GM21619 (cell line): ENCODE data around the gene IQGAP3.
"Not testable (repeated sequence)": the region's sequence is repeated elsewhere in the genome, so short reads cannot be mapped to it uniquely, and the experiment has no call there.

Source experiments
- ATAC-seq: cut with Tn5 transposase; IDR thresholded peaks from one replicate; pipeline ENCODE4 v1.9.1; 2021; ENCODE audit not compliant: unreplicated experiment

The IQGAP3 gene

GRCh38 chr1:156574039-156574633 is 1.8 kb upstream of the IQGAP3 start:
- ATAC-seq = no peak

GRCh38 chr1:156572663-156573018 is 276 bp upstream of the IQGAP3 start:
- ATAC-seq = no peak

GRCh38 chr1:156571261-156571852 is 1.0 kb downstream of the IQGAP3 start:
- no peak for ATAC-seq

- ATAC-seq = no peak
These were observed 5.9 kb downstream of the IQGAP3 start for GRCh38 chr1:156566436-156566835.

- ATAC-seq = no peak
These were observed 6.8 kb downstream of the IQGAP3 start for GRCh38 chr1:156565519-156565918.

- no peak for ATAC-seq
These were observed 11.7 kb downstream of the IQGAP3 start for GRCh38 chr1:156560585-156561163.

GRCh38 chr1:156559797-156560385 is 12.5 kb downstream of the IQGAP3 start:
- ATAC-seq = no peak

- no peak for ATAC-seq
These were observed 13.1 kb downstream of the IQGAP3 start for GRCh38 chr1:156559086-156559796.

- ATAC-seq = no peak
These were observed 16.0 kb downstream of the IQGAP3 start for GRCh38 chr1:156556354-156556753.

- no peak for ATAC-seq
These were observed 16.6 kb downstream of the IQGAP3 start for GRCh38 chr1:156555715-156556114.

GRCh38 chr1:156554971-156555370 is 17.4 kb downstream of the IQGAP3 start:
- no peak for ATAC-seq

GRCh38 chr1:156553860-156554485 is 18.4 kb downstream of the IQGAP3 start:
- ATAC-seq = no peak

- not testable (repeated sequence) for ATAC-seq
These were observed 19.4 kb downstream of the IQGAP3 start for GRCh38 chr1:156552937-156553336.

- ATAC-seq = no peak
These were observed 19.8 kb downstream of the IQGAP3 start for GRCh38 chr1:156552518-156552917.

GRCh38 chr1:156551869-156552268 is 20.5 kb downstream of the IQGAP3 start:
- ATAC-seq = no peak

- ATAC-seq = no peak
These were observed 21.2 kb downstream of the IQGAP3 start for GRCh38 chr1:156551066-156551643.

- no peak for ATAC-seq
These were observed 22.0 kb downstream of the IQGAP3 start for GRCh38 chr1:156550346-156550745.

- no peak for ATAC-seq
These were observed 22.5 kb downstream of the IQGAP3 start for GRCh38 chr1:156549831-156550230.

- ATAC-seq = no peak
These were observed 23.0 kb downstream of the IQGAP3 start for GRCh38 chr1:156549390-156549789.

- no peak for ATAC-seq
These were observed 24.4 kb downstream of the IQGAP3 start for GRCh38 chr1:156547982-156548381.

- ATAC-seq = no peak
These were observed 24.9 kb downstream of the IQGAP3 start for GRCh38 chr1:156547434-156547833.
